Stimulated activated CD8-positive, alpha-beta memory T cell treated with anti-CD3 and anti-CD28 coated beads, Interleukin-15, amount 100 ng/mL, for 1 hour (primary cell): ENCODE results near the gene SDK1.

Experiments used
- DNase-seq: peaks from one replicate; pipeline ENCODE4 v3.0.0-alpha.2; 2020; ENCODE audit warnings: low read depth

SDK1 gene

GRCh38 chr7:3408814-3409595 lies 108.0 kb downstream of the SDK1 start:
- DNase-seq = no peak

GRCh38 chr7:3412871-3413270 lies 111.8 kb downstream of the SDK1 start:
- no peak for DNase-seq

GRCh38 chr7:3415861-3416312 lies 114.8 kb downstream of the SDK1 start:
- no peak for DNase-seq

GRCh38 chr7:3416453-3416852 lies 115.4 kb downstream of the SDK1 start:
- DNase-seq = no peak

- no peak for DNase-seq
These were observed 124.0 kb downstream of the SDK1 start for GRCh38 chr7:3425087-3425486.

GRCh38 chr7:3426064-3426463 lies 125.0 kb downstream of the SDK1 start:
- no peak for DNase-seq

GRCh38 chr7:3427957-3428356 lies 126.9 kb downstream of the SDK1 start:
- DNase-seq = no peak

GRCh38 chr7:3429981-3430380 lies 128.9 kb downstream of the SDK1 start:
- no peak for DNase-seq

- no peak for DNase-seq
These were observed 129.5 kb downstream of the SDK1 start for GRCh38 chr7:3430588-3430987.

GRCh38 chr7:3431306-3431705 lies 130.3 kb downstream of the SDK1 start:
- DNase-seq = no peak

- no peak for DNase-seq
These were observed 131.9 kb downstream of the SDK1 start for GRCh38 chr7:3432911-3433310.

GRCh38 chr7:3434611-3435010 lies 133.6 kb downstream of the SDK1 start:
- DNase-seq = no peak

GRCh38 chr7:3436112-3436511 lies 135.1 kb downstream of the SDK1 start:
- DNase-seq = no peak

- DNase-seq = no peak
These were observed 135.7 kb downstream of the SDK1 start for GRCh38 chr7:3436746-3437145.

GRCh38 chr7:3437467-3437866 lies 136.4 kb downstream of the SDK1 start:
- DNase-seq = no peak

GRCh38 chr7:3438352-3438751 lies 137.3 kb downstream of the SDK1 start:
- DNase-seq = no peak

GRCh38 chr7:3439333-3440030 lies 138.4 kb downstream of the SDK1 start:
- DNase-seq = no peak

GRCh38 chr7:3440509-3440908 lies 139.5 kb downstream of the SDK1 start:
- DNase-seq = no peak

GRCh38 chr7:3443716-3444115 lies 142.7 kb downstream of the SDK1 start:
- DNase-seq = no peak

GRCh38 chr7:3446786-3447185 lies 145.7 kb downstream of the SDK1 start:
- no peak for DNase-seq

- no peak for DNase-seq
These were observed 150.6 kb downstream of the SDK1 start for GRCh38 chr7:3451701-3452100.

- DNase-seq = no peak
These were observed 152.3 kb downstream of the SDK1 start for GRCh38 chr7:3453398-3453797.

- no peak for DNase-seq
These were observed 154.9 kb downstream of the SDK1 start for GRCh38 chr7:3455806-3456595.
